ENCODE data around the gene USP9X.

DNA sequence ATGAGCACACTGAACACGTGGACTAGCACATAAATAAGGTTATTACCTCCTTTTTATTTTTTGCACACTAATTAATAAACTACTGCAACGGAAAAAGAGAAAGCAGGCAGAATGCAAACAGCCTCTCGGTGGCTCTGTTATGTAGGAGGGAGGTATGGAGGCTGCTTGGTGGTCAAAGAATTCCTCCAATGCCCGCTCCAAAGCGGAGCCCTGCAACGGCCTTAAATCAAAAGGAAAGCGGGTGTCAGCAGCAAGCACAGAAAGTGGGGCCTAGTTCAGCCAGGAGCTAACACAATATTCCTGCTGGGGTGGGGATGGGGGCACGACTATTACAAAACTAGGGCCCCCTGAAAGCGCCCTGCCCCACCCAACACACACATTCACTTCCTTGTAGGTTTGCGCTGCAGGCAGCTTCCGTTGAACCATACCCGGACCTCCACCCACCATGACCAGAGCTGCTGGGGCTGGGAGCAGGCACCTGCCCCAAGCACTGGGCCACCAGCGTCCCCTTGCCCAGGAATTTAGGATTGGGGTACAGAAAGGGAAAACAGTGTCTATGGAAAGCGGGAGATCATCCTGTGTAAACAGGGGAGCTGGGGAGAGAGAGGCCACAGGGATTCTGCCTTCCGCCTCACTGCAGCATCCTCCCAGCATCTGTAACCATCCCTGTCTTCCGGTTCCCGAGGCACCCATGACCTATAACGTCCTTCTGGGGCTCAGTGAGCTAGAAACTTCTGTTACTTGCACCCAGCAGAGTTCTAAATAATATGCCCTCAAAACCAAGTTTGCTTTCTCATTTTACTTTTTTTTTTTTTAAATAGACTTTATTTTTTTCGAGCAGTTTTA lies 191.6 kb downstream of the USP9X start:
- TF ChIP-seq NFE2L1 (CRISPR knock-in tag; IDR thresholded peaks at IDR 0.05) (no peak), NFYB (CRISPR knock-in tag; conservative IDR thresholded peaks at IDR 0.05; ENCODE audit: low read depth) (no peak), ZNF121 (CRISPR knock-in tag; IDR thresholded peaks at IDR 0.05) (no peak), ELF4 (CRISPR knock-in tag; IDR thresholded peaks at IDR 0.05; ENCODE audit: low read depth) (no peak), CBFB (CRISPR knock-in tag; IDR thresholded peaks at IDR 0.05; ENCODE audit: low read depth) (no peak), JUN (CRISPR knock-in tag; IDR thresholded peaks at IDR 0.05) (no peak)
- TF ChIP-seq, protein P1, sequence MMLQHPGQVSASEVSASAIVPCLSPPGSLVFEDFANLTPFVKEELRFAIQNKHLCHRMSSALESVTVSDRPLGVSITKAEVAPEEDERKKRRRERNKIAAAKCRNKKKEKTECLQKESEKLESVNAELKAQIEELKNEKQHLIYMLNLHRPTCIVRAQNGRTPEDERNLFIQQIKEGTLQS (CRISPR knock-in tag; conservative IDR thresholded peaks at IDR 0.05), result no peak
